HCEC 1CT (cell line): ENCODE data around the gene MFAP4.
A peak's percentile ranks its signal among the peaks of the same experiment; 100 is the strongest.

Experiments used
- DNase-seq: peaks from one replicate; pipeline ENCODE4 v3.0.0-alpha.2; 2017

Gene MFAP4

DNA sequence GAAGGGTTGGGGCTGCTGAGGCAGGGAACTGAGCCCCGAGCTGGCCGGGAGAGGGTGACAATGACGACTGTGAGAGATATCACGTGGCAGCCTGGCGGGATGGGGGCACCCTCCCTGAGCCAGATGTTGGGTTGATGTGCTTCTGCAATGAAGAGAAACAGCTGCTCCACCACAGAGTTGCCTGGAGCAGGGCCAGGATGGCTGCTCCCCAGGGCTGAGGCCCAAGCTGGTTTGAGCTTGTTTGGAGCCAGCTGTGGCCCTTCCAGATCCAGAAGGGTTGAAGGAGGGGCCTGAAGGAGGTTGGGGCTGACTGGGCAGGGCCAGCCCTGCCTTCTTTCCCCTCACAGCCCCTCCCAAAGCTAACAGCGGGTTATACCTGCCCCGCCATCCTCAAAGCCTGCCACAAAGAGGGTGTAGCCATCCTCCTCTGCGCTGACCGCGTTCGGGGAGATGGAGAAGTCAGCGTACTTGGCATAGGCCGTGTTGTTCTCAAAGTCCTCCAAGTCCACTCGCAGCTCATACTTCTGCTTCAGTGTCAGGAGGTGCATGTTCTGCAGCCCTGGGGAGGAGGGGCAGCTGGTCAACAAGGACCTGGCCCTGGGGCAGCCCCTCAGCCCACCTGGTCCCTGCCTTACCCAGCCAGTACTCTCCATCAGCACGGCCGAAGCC, 2.1 kb downstream of the MFAP4 start:
- DNase-seq: peak; percentile 93

DNA sequence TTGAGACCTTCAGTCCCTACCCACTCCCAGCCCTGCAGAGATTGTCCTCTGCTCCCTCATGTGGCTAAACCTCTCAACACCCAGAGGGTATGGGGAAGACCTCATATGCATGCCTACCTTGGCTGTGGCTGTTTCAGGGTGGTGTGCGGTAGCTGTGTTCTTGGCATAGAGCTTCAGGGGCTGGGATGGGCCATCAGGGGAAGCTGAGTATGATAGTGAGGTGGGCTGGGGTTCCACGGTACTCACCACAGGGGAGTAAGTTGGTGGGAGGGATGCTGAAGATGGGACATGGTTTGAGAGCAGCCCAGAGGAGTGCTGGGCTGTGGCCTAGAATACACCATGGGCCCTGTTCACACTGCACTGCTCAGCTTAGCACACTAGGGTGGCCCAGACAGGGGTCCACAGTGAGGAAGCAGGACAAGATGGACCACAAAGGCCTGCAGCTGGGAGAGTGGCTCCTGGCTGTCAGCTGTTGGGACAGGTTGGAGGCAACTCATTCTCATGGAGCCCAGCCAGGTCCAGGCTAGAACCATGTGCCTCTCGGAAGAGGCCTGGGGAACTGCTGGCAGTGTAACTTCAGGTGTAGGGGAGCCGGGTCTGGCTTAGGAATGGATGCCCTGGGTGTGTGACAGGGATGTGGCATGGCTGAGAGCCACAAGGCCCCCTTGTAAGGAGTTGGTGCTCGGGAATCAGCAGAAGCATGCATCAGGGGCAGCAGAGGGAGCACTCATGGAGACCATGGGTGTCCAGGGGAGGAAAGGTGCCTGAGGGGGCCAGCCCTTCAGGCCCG, 3.1 kb downstream of the MFAP4 start:
- DNase-seq: no peak

DNA sequence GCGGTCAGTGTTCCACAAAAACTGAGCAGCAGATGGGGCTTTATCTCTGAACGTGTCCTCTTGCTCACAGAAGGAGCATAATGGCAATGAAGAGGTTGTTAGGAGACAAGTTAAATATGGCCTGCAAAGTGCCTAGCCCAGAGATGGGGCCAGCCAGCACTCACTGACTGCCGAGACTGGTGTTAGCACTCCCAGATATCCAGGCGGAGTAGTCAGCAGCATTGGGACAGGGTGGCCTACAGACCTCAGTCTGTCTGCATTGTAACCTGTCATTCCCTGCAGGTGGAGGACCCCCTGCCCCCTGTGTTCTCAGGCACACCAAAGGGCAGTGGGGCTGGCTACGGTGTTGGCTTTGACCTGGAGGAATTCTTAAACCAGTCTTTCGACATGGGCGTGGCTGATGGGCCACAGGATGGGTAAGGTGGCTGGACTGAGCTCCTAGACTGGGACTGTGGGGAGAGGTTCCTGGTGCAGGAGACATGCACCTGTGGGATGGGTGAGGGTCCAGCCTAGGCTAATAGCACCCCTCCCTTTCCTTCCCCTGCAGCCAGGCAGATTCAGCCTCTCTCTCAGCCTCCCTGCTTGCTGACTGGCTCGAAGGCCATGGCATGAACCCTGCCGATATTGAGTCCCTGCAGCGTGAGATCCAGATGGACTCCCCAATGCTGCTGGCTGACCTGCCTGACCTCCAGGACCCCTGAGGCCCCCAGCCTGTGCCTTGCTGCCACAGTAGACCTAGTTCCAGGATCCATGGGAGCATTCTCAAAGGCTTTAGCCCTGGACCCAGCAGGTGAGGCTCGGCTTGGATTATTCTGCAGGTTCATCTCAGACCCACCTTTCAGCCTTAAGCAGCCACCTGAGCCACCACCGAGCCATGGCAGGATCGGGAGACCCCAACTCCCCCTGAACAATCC, 4.2 kb downstream of the MFAP4 start:
- DNase-seq: no peak

DNA sequence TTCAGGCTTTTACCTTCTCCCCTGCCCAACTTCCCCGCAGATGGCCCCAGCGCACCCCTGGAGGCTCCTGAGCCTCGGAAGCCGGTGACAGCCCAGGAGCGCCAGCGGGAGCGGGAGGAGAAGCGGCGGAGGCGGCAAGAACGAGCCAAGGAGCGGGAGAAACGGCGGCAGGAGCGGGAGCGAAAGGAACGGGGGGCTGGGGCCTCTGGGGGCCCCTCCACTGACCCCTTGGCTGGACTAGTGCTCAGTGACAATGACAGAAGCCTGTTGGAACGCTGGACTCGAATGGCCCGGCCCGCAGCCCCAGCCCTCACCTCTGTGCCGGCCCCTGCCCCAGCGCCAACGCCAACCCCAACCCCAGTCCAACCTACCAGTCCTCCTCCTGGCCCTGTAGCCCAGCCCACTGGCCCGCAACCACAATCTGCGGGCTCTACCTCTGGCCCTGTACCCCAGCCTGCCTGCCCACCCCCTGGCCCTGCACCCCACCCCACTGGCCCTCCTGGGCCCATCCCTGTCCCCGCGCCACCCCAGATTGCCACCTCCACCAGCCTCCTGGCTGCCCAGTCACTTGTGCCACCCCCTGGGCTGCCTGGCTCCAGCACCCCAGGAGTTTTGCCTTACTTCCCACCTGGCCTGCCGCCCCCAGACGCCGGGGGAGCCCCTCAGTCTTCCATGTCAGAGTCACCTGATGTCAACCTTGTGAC, 5.1 kb downstream of the MFAP4 start:
- DNase-seq: no peak

DNA sequence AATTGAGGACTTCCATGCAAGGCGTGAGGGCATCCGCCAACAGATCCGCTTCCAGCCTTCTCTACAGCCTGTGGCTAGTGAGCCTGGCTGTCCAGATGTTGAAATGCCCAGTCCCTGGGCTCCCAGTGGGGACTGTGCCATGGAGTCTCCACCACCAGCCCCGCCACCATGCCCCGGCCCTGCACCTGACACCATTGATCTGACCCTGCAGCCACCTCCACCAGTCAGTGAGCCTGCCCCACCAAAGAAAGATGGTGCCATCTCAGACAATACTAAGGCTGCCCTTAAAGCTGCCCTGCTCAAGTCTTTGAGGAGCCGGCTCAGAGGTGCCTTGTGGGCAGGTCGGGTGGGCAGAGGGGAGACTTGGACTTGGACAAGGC, 5.6 kb downstream of the MFAP4 start:
- DNase-seq: no peak

DNA sequence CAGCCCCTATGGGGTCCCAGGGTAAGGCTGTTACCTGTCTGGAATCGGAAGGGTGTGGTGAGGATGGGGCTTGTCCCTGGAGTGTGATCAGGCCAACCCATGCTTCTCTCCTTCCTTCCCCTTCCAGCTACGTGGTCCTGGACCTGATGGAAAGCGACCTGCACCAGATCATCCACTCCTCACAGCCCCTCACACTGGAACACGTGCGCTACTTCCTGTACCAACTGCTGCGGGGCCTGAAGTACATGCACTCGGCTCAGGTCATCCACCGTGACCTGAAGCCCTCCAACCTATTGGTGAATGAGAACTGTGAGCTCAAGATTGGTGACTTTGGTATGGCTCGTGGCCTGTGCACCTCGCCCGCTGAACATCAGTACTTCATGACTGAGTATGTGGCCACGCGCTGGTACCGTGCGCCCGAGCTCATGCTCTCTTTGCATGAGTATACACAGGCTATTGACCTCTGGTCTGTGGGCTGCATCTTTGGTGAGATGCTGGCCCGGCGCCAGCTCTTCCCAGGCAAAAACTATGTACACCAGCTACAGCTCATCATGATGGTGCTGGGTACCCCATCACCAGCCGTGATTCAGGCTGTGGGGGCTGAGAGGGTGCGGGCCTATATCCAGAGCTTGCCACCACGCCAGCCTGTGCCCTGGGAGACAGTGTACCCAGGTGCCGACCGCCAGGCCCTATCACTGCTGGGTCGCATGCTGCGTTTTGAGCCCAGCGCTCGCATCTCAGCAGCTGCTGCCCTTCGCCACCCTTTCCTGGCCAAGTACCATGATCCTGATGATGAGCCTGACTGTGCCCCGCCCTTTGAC, 6.3 kb downstream of the MFAP4 start:
- DNase-seq: no peak

DNA sequence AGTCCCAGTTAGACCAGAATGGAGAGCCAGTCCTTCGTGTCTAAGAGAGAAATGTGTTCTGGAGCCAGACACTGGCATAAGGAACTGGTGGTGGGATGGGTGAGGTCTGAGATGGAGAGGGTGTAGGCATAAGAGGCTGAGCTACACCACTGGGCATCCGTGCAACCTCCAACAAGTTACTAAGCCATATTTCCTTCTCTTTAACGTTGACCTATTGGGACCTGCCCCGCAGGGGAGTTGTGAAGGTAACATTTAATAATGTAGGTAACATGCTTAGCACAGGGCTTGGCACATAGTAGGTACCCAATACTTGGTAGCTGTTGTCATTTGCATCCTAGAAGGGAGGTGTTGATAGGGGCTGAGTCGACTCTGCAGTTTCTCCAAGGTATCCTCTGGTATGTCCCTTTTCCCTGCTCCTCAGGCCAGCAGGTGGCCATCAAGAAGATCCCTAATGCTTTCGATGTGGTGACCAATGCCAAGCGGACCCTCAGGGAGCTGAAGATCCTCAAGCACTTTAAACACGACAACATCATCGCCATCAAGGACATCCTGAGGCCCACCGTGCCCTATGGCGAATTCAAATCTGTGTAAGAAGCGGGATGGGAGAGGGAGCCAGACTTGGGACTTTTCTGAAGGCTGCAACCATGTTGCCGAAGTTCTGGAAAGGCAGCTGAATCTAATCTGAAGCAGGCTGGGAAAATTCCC, 7.5 kb downstream of the MFAP4 start:
- DNase-seq: no peak

DNA sequence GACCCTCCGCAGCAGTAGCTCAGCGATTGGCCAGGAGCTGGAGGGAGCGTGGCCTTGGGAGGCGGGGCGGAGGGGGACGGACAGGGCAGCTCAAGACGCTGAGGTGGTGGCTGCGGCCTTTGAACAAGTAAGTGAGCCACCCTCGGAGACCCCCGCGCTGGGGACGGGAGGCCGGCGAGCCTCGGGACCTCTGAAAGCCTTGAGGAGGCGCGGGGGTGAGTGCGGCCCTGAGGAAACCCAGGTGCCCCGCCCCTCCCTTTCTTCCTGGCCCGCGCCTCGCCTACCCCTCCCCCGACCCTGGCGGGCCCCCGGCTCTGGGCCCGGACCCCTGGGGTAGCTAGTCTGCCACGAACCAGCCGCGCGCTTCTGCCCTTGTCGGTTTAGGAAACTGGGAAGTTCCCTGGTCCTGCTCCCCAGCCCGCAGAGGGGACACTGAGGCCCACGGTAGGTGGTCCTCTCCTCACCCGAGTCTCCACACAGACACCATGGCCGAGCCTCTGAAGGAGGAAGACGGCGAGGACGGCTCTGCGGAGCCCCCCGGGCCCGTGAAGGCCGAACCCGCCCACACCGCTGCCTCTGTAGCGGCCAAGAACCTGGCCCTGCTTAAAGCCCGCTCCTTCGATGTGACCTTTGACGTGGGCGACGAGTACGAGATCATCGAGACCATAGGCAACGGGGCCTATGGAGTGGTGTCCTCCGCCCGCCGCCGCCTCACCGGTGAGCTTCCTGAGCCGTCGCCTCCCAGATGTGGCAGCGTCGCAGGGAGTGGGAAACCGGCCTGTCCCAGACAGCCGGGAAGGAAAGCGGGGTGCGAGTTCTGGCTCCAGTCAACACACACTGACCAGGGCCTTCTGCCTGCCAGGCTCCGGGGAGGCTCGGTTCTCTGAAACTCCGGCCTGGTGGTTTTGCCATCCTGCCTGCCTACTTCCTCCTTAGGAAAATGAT, 8.3 kb downstream of the MFAP4 start, which contains the start of gene MAPK7:
TSS of gene MAPK7 (plus strand) at position 83 of the 945 bp plus-strand sequence. CDS start at position 486, 403 bp downstream.
- no peak for DNase-seq

DNA sequence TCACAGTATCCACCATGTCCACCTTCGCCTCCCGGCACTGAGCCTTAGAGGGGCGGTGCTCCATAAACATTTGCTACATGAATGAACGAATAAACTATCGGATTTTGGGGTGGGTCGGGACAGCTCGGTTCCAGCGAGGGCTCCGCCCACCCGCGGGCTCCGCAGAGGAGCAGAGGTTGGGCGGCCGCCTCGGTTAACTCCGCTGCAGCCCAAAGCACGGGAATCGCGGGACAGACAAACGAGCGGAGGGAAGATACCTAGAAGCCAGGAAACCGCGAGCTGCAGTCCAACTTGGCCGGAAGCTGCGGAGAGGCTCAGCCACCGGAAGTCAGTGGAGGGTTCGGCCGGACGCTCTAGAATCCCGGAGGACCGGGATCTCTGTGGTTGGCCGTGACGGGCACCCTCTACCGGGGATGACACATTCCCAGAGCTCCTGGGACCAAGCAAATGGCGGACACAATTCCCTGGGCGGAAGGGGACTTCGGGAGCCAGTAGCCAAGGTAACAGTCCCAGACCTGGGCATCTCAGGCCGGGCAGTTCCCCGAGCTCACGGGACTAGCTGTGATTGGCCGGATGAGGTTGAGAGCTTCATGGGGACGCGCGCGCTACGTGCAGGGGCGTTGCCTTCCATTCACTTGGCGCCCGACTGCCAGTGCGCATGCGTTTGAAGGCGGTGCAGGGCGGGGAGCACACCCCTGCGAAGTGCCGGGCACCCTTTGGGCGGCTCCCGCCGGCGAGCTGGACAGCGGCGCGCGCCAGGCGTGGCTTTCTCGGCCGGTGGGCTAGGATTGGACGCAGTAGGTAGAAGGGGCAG, 9.2 kb downstream of the MFAP4 start:
- peak; percentile 99 for DNase-seq

DNA sequence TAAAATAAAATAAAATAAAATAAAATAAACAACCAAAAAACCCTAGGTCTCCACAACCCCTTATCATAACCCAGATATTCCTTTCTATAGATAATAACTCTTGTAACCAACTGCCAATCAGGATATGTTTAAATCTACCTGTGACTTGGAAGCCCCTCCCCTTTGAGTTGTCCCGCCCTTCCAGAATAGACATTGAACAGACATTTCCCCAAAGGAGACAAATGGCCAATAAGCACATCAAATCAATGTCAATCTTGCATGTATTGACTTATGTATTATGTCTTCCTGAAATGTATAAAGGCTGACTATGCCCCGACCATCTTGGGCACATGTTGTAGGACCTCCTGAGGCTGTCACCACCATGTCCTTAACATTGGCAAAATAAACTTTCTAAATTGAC, 10.2 kb downstream of the MFAP4 start:
- DNase-seq: no peak

DNA sequence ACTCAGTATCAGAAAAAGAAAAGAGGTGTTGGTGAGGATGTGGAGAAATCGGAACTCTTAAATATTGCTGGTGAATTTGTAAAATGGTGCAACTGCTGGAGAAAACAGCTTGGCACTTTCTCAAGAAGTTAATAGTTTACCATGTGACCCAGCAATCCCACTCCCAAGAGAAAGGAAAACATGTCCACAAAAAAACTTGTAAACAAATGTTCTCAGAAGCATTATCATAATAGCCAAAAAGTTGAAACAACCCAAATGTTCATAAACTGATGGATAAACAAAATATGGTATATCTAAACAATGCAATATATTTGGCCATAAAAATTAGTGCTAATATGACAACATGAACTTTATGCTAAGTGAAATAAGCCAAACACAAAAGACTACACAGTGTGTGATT, 11.3 kb downstream of the MFAP4 start:
- DNase-seq: no peak

DNA sequence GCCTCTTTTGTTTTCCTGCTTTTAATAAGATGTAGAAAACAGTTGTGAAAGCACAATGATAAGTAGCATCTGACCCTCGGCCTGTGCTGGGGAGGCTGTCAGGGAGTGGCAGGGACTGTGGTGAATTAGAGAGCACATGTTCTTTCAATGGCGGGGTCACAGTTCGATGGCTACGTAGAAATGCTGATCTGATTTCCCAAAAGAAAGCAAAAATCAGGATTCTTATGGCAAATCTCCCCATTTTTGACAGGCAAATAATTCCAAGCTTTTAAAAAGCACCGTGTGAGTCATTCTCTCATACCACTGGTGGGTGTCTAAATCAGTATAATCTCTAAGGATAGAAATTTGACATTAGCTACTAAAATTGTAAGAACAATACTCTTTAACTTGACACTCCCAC, 12.9 kb downstream of the MFAP4 start:
- DNase-seq: no peak

DNA sequence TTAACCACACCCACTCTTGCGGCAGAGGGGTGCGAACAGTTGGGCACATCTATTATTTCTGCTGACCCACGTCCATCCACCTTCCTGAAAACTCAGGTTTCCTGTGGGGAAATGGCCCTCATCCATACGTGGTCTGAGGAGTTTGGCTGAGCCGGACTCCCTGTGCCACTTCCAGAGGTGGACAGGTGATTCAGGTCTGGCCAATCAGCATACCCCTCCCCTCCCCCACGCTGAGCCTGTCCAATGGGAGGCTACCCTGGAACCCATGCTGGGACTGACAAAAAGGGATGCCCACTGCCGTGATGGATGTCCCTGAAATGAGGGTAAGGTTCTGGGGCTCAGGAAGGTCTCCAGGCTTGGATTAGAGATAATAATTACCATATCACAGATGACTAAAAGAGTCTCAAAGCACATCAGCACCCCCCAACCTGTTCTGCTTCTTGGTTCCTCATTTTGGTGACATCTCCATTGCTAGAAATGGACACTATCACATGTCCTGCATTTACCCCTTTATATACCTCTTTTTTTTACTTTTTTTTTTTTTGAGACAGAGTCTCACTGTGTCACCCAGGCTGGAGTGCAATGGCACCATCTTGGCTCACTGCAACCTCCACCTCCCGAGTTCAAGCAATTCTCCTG, 14.0 kb downstream of the MFAP4 start:
- DNase-seq: no peak

DNA sequence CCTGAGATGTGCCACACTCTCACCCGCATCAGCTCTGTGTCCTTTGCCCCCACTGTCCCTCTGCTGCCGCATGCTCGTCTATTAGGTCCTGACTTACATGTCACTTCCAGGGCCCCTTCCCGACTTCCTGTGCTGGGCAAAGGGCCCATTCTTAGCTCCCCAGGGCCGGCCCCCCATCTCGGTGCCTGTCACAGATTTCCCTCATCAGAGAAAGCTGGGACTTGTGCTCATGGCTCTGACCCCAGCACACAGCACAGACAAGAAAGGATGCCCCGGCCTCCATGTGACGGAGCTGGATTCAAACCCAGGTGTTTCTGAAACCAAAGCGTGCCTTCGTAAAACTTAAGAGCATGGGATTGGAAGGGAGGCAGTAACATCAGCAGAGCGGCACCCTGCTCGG, 14.6 kb downstream of the MFAP4 start:
- no peak for DNase-seq

DNA sequence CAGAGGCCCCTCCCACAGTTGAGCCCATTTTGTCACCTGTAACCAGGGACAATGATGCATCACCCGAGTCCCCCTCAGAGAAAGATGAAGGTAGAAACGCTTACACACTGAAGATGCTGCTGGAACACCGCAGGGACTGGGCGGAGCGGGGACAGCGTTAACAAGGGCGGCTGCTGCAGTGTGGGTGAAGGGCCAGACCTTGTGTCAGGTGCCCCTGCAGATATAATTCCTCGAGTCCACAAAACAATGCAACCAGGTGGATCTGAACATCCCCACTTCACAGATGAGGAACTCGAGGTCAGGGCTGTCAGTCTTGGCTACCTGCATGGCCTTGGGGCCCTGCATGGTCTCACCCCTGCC, 15.0 kb downstream of the MFAP4 start:
- no peak for DNase-seq

DNA sequence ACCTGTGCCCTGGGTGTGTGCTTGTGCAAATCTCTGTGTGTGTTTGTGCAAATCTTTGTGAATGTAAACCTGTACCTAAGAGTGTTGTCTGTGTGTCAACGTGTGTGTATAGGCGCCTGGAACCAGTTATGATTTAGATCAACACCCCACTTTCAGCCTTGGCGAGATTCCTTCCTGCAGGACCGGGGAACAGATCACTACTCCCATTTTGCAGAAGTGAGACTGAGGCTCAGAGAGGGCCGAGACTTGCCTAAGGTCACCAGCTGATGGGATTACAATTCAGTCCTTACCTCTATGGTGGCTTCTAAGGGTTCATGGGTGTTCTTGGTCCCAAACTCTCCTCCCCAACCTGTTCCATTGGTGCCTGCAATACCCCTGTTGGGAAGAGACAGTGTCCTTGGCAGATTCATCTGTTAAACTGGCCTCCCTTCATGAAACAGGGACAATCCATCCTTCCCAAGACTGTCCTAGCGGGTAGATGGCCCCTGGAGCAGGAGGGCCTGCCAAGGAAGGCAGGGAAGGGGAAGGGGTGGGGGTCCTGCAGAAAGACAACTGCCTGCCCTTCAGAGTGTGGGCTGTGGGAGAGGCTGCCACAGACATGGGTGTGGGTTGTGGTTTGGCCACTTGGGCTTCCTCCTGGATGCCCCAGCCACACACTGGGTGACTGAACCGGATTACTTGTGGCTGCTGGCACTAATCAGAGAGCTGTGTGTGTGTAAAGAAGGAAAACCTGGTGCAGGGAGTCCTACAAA, 15.6 kb downstream of the MFAP4 start:
- no peak for DNase-seq

DNA sequence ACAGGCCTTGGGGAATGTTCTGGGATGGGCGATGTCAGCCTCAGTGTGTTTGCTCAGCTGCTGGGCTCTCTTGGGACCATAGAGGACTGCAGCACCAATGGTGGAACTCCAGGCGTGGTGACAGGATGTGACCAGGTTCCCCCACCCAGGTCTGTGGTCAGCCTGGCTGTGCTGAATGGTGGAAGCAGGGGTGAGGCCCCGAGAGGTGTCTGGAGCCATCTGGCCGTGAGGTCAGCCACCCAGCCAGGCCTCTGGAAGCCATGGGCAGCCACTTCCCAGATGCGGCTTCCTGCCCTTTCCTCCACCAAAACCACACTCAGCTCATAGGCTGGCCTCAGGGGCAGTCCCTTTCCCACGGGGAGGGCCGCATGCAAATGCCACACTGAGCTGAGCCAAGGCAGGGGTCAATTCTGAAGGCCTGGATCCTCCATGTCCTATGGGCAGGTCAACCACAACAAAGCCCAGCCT, 16.5 kb downstream of the MFAP4 start:
- no peak for DNase-seq
